Stimulated activated effector memory CD8-positive, alpha-beta T cell treated with anti-CD3 and anti-CD28 coated beads, Interleukin-12 subunit alpha, Interleukin-12 subunit beta, amount 100 ng/mL, for 72 hours (primary cell): ENCODE results near the gene CRACDL.
"Not testable (repeated sequence)": the region's sequence is repeated elsewhere in the genome, so short reads cannot be mapped to it uniquely, and the experiment has no call there.

Experiments used
- ATAC-seq: fragments of 150-1000 bp; cut with Tn5 transposase; 2 replicates; pipeline ENCODE4 v1.10.0; 2021
- DNase-seq, 2 donors: peaks; one replicate each; pipeline ENCODE4 v3.0.0; 2021 to 2022; ENCODE audit warnings: low spot score in 2 of 2
- H3K27ac Mint-ChIP-seq: one replicate; pipeline ENCODE4 v1.8.0; 2022; ENCODE audit warnings: mild to moderate bottlenecking, mixed read lengths
- H3K36me3 Mint-ChIP-seq: one replicate; pipeline ENCODE4 v1.8.0; 2022; ENCODE audit warnings: mild to moderate bottlenecking, mixed read lengths
- H3K4me1 Mint-ChIP-seq: one replicate; pipeline ENCODE4 v1.8.0; 2022; ENCODE audit warnings: mixed read lengths
- H3K4me3 Mint-ChIP-seq: one replicate; pipeline ENCODE4 v1.8.0; 2022; ENCODE audit warnings: mild to moderate bottlenecking, mixed read lengths
- H3K9me3 Mint-ChIP-seq: one replicate; pipeline ENCODE4 v1.8.0; 2022; ENCODE audit warnings: mixed read lengths

The CRACDL gene

DNA sequence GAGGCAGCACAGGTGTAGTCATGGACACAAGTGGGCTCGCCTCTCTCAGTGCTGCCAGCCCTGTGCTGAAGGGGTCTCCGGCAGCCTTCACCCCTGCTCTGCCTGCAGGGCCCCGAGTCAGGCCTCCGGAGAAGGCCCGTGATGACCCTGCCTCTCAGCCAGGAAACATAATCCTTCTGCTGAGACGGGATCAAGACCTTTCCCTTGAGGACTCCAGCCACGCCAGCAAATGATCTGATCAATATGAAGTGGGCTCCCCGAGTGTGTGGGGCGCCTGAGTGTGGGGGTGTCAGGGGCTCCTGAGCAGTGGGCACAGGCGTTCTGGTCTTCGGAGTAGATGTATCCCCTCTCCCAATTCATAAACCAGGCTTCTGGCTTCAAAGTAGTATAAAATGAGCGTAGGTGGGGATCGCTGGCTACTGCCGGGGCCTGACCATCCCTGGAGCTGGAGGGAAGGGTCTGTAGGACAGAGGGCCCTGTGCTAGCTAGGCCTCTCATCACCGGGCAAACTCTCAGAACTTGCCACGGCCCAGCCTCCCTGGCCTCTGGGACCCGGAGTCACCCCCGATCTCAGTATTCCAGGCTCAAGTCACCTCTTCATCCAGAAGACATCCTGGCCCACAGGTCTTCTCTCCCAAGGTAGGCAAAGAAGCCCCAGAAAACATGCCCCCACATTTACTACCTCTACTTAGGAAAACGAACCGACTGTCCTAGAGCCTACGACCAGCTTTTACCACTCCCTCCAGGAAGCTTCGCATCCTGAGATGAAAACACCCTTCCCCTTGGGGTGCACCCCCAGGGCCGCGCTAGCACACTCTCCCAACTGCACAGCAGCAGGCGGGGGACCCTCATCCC, 33.6 kb downstream of the CRACDL start:
- no peaks in the 10 kb centered on the region for H3K4me1 Mint-ChIP-seq
- DNase-seq (no peak), ATAC-seq (no peak)
- H3K4me3 Mint-ChIP-seq = no peak overlapping the region
- H3K27ac Mint-ChIP-seq = no peak overlapping the region
- no peaks in the 10 kb centered on the region for H3K9me3 Mint-ChIP-seq
- no peaks in the 10 kb centered on the region for H3K36me3 Mint-ChIP-seq

DNA sequence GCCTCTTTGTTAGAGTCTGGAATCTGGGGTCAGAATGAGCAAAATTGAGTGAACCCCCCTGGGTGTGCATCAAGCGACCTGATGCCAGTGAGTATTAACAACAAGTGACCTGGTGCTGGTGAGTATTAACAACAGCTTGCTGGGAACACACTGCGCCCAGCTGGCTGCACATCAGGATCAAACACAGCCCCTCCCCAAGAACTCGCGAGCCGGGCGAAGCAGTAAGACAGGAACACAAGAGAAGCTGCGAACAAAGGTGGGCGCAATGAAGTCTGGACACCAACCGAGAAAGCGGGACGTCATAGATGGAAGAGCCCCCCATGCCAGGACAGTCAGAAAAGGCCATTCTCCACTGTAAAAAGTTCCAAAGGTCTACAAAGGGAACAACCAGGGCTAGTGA, 34.3 kb downstream of the CRACDL start:
- Mint-ChIP-seq H3K27ac (no peak overlapping the region), H3K4me1 (no peaks in the 10 kb centered on the region), H3K4me3 (no peak overlapping the region), H3K36me3 (no peaks in the 10 kb centered on the region), H3K9me3 (no peaks in the 10 kb centered on the region)
- no peak for ATAC-seq
- DNase-seq = no peak

DNA sequence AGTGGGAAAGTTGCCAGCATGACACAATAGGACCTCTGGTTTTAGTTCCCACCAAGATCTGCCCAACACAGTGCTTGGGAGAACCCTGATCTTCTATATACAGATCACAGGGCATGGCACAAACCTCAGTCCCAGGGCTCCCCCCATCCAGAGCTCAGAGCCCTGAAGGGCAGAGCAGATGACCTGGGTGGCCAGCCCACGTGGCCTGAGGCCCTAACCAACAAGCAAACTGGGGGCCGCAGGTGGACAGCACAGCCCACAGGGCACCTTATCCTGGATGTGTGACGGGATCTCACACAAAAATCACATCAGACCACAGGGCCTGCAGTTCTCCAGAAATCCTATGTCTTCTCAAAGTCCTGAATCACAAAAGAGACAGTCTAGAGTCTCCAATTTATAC, 34.7 kb downstream of the CRACDL start:
- ATAC-seq = no peak
- Mint-ChIP-seq H3K4me3 (no peak overlapping the region), H3K36me3 (no peaks in the 10 kb centered on the region), H3K27ac (no peak overlapping the region), H3K4me1 (no peaks in the 10 kb centered on the region), H3K9me3 (no peaks in the 10 kb centered on the region)
- no peak for DNase-seq

DNA sequence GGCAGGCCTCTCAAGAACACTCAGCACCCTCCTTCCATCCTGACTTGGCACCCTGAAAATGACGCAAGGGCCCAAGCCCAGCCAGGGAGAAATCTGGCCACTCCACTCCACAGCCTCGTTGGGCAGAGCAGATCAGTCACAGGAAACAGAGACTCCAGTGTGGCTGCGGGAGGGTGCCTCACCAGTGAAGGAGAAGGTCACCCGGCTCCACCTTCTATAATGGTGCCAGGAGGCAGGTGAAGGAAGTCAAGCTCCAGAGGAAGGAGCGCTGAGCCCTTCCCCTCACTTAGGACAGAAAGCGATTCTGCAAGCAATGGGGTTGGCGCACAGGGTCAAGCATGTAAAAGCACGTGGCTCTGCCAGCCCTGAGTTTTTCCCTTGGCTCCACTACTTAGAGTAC, 35.3 kb downstream of the CRACDL start:
- Mint-ChIP-seq H3K36me3 (no peaks in the 10 kb centered on the region), H3K9me3 (no peaks in the 10 kb centered on the region)
- no peak for ATAC-seq

DNA sequence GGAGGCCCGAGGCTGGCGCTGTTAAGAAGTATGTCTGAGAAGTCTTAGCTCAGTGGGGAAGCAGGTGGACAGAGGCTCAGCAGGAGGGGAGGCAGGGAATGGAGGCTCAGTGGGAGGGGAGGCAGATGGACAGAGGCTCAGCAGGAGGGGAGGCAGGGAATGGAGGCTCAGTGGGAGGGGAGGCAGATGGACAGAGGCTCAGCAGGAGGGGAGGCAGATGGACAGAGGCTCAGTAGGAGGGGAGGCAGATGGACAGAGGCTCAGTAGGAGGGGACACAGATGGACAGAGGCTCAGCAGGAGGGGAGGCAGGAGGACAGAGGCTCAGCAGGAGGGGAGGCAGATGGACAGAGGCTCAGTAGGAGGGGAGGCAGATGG, 36.3 kb downstream of the CRACDL start:
- ATAC-seq, H3K9me3 Mint-ChIP-seq, H3K4me3 Mint-ChIP-seq, DNase-seq, H3K27ac Mint-ChIP-seq, H3K36me3 Mint-ChIP-seq, H3K4me1 Mint-ChIP-seq: not testable (repeated sequence)

More for the DNA sequence above, 35.3 kb downstream of the CRACDL start:
- Mint-ChIP-seq H3K4me1 (peaks cover 4% of the 10 kb centered on the region), H3K27ac (no peak overlapping the region), H3K4me3 (no peak overlapping the region)
- no peak for DNase-seq

DNA sequence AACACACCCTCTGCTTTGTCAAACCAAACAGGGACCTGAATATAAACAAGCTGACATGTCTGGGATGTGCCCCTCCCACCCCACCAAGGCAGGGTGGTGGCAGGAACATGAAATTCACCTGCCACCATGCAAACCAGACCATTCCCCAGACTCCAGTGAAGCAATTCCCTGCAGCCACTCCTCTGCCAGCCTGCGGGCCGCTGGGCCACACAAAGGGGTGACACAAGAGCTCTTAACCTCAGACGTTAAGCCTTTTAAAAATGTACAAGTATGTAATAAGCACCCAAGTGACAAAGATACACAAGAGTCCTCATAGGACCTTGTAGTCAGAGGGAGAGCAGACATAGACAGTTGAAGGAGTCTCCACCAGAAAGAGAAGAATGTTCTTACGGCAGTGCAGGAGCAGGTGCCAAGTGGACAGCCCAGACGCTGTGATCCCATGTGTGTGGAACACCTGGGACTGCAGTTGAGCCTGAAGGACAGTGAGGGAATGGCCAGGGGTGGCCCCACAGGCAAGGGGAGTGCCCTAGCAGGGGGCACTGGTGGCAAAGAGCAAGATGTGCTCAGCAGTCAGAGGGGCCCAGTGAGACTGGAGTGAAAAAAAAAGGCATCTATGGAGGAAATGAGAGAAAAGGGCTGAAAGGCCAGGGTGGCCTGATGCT, 36.9 kb downstream of the CRACDL start:
- Mint-ChIP-seq H3K27ac (no peak overlapping the region), H3K36me3 (peaks cover 1% of the 10 kb centered on the region), H3K9me3 (no peaks in the 10 kb centered on the region), H3K4me1 (peaks cover 6% of the 10 kb centered on the region), H3K4me3 (no peak overlapping the region)
- DNase-seq (peak in 1 of 2 donors; percentile 29), ATAC-seq (no peak)

DNA sequence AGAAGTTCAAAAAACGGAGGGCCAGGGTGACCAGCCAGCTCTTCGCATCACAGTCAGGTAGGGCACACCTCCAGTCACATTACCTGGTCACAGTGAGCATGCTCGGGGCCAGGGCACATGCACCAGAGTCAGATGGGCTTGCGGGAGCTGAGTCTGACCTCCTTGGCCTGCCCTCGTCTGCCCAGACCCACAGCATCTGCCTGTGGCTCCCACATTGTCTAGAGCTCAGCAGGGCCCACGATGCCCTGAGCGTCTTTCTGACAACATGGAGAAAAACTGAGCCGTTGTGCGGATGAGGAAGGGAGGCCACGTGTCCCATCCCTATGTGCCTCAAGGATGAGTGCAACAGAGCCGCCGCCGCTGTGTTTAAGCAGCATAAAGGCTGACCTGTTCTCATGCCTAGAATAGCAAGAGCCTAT, 37.6 kb downstream of the CRACDL start:
- peak overlapping the region; percentile 48 for H3K27ac Mint-ChIP-seq
- H3K4me1 Mint-ChIP-seq = peaks cover 12% of the 10 kb centered on the region
- peaks cover 5% of the 10 kb centered on the region for H3K36me3 Mint-ChIP-seq
- ATAC-seq = no peak
- no peaks in the 10 kb centered on the region for H3K9me3 Mint-ChIP-seq
- no peak for DNase-seq
- no peak overlapping the region for H3K4me3 Mint-ChIP-seq

DNA sequence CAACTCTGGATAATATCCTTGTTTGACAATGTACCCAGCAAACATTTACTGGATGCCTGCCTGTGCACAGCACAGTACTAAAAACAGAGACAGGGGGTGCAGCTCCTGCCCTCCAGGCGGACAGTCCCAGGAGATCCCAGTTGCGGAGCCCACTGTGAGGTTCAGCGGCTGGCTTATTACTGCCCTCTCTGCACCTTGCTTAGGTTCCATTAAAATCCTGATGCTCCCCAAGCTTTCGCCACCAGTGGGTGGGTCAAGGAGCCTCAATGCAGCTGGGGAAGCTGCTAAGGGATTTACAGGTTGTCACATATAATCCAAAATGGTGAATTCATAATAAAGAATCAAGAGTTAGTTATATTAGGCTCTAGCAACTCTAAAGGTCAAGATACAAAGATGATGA, 38.3 kb downstream of the CRACDL start:
- Mint-ChIP-seq H3K4me3 (no peak overlapping the region), H3K9me3 (no peaks in the 10 kb centered on the region), H3K4me1 (peaks cover 12% of the 10 kb centered on the region), H3K36me3 (peaks cover 5% of the 10 kb centered on the region), H3K27ac (peak overlapping the region; percentile 48)
- DNase-seq (no peak), ATAC-seq (no peak)

DNA sequence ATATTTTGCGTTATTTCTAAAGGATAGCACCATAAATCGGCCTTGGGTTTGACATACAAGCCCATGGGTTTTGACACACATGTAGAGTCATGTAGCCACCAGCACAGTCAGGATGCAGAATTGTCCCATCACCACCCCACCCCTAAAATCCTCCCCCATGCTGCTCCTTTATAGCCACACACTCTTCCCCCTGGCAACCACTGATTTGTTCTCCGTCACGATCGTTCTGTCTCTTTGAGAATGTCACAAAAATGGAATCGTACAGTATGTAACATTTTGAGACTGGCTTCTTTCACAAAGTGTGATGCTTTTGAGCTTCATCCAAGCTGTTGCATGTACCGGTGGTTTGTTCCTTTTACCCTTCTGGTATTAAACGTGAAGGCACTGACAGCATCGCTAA, 39.1 kb downstream of the CRACDL start:
- Mint-ChIP-seq H3K36me3 (peaks cover 5% of the 10 kb centered on the region), H3K27ac (no peak overlapping the region), H3K4me3 (no peak overlapping the region), H3K9me3 (no peaks in the 10 kb centered on the region), H3K4me1 (peaks cover 12% of the 10 kb centered on the region)
- DNase-seq (no peak), ATAC-seq (no peak)

DNA sequence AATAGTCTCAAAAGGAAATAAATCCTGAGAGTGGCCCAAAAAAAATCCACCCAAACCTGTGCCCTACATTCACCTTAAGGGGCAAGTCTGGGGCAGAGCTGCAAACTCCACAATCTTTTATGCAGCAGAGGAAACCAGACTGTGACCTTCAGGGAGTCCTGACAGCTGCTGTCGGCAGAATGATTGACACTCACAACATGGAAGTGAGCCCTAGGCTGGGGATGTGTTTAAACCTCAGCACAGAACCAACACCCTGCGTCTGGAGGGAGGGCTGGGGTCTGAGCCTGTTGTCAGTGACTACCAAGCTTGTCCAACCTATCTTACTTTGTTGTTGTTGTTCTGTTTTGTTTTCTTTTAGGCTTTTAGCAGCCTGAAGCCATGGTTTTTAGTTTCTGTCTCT, 39.6 kb downstream of the CRACDL start:
- no peak overlapping the region for H3K27ac Mint-ChIP-seq
- no peak for DNase-seq
- H3K36me3 Mint-ChIP-seq = peaks cover 5% of the 10 kb centered on the region
- H3K4me3 Mint-ChIP-seq = no peak overlapping the region
- no peaks in the 10 kb centered on the region for H3K9me3 Mint-ChIP-seq
- peaks cover 12% of the 10 kb centered on the region for H3K4me1 Mint-ChIP-seq
- no peak for ATAC-seq

DNA sequence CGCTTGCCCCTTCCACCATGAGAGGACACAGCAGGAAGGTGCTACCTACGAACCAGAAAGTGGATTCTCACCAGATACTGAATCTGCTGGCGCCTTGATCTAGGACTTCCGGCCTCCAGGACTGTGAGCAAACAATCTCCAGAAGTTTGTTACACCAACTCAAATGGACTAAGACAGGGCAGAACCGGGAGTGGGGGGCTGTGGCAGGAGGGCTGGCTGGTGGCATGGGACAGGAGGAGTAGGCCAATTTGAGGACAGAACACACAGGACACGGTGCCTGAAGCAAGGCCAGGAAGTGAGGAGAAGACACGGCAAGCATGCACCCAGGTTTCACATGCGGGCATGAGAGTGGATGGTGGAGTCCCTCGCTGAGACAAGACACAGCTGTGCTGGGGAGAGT, 40.1 kb downstream of the CRACDL start:
- Mint-ChIP-seq H3K27ac (peak overlapping the region; percentile 35), H3K9me3 (no peaks in the 10 kb centered on the region), H3K4me1 (peaks cover 12% of the 10 kb centered on the region), H3K36me3 (peaks cover 5% of the 10 kb centered on the region), H3K4me3 (no peak overlapping the region)
- DNase-seq (no peak), ATAC-seq (no peak)

DNA sequence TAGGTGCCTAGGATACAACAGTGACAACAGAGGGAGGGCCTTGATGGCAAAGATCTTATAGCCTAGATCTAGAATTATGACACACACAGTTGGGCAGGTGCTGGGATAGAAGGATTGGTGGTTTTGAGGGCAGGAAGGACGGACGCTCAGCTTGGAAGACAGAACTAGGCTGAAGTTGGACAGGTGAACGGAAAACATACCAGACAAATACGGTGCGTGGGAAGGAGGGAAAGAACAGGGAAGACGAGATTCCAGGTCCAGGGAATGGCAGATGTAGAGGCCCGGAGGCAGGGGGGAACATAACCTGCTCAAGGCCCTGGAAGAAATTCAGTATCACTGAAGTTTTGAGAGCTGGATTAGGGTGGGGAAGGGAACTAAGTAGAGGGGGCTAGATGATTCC, 40.8 kb downstream of the CRACDL start:
- no peak overlapping the region for H3K27ac Mint-ChIP-seq
- H3K4me1 Mint-ChIP-seq = peaks cover 12% of the 10 kb centered on the region
- ATAC-seq (no peak), DNase-seq (no peak)
- H3K9me3 Mint-ChIP-seq = no peaks in the 10 kb centered on the region
- H3K4me3 Mint-ChIP-seq = no peak overlapping the region
- peaks cover 5% of the 10 kb centered on the region for H3K36me3 Mint-ChIP-seq

DNA sequence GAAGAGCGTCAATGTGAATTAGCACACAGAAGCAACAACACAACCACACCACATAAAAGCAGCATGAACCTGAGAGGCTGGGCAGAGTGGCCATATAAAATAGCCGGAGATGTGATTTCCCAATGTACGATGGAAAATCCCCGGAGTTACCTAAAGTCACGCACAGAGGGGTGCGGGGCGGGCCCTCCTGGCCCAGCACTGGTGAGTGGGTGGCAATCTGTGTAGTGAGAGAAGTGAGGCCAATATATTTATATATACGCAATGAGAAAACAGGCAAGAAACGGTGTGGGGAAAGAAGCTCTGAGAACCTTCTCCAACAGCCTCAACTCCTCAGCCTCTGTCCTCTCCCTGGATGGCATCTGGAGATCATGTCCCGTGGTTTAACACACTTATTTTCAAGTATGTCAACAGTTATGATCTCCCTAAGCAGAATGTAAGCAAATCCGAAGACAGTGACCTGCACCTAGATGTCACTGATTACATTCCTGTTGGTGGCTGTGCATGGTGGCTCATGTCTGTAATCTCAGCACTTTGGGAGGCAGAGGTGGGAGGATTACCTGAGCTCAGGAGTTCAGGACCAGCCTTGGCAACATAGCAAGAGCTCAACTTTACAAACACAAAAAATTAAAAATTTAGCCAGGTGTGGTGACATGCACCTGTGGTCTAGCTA, 41.6 kb downstream of the CRACDL start:
- DNase-seq (no peak), ATAC-seq (no peak)
- peaks cover 5% of the 10 kb centered on the region for H3K36me3 Mint-ChIP-seq
- H3K4me1 Mint-ChIP-seq = peaks cover 12% of the 10 kb centered on the region
- H3K9me3 Mint-ChIP-seq = no peaks in the 10 kb centered on the region
- H3K27ac Mint-ChIP-seq = no peak overlapping the region
- no peak overlapping the region for H3K4me3 Mint-ChIP-seq

DNA sequence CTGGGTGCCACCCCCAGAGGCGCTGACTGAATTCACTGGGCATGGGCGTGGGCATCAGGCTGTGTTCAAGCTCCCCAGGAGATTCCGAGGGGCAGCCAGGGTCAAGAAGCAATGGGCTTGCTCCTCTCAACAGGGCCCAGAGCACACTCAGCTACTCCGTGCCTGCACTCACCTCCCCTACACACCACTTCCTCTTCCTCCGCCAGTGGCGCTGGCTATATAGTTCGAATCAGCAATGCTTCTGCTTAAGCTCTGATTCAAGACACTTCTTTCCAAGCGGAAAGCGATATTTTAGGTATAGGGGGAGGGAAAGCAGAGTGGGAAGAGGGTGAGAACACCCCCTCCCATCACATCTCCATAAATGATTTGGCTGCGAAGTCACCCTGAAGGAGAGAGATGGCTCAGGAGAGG, 42.1 kb downstream of the CRACDL start:
- Mint-ChIP-seq H3K4me3 (no peak overlapping the region), H3K27ac (no peak overlapping the region), H3K9me3 (no peaks in the 10 kb centered on the region), H3K4me1 (peaks cover 12% of the 10 kb centered on the region), H3K36me3 (peaks cover 5% of the 10 kb centered on the region)
- no peak for ATAC-seq
- DNase-seq = no peak

DNA sequence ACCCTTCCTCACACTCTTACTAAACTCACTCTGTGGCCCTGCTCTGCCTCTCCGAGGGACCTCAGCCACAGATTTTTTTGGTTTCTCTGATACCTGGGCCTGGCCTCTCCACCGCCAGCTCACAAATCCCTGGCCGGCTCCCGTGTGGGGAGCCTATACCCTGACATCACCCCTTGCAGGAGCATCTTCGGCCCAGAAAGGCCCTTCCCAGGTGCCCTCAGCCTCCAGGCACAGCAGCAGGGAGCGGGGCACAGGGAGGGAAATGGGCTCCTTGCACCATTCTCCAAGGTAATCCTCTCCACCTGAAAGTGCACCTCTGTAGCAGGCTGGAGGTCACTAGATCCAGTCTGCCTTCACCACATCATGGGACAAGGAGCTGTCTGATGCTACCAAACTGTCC, 43.2 kb downstream of the CRACDL start:
- H3K9me3 Mint-ChIP-seq = peaks cover 3% of the 10 kb centered on the region
- peaks cover 5% of the 10 kb centered on the region for H3K36me3 Mint-ChIP-seq
- ATAC-seq (no peak), DNase-seq (no peak)
- no peak overlapping the region for H3K27ac Mint-ChIP-seq
- H3K4me3 Mint-ChIP-seq = no peak overlapping the region
- peaks cover 12% of the 10 kb centered on the region for H3K4me1 Mint-ChIP-seq

DNA sequence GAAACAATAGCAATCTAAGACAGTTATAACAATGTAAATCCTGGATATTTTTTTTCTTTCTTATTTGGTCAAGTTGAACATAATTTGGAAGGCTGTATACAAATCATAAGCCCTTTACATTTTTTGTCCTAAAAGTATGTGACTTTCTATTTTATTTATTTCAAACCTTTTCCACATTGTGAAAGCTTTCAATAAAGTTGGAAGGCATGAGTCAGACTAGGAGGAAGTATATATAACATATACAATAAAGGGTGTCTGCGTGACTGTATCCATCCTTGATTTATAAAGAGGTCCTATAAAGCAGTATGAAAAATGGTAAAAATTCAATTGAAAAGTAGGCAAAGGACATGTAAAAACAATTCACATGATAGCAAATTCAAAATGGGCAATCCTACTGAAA, 44.4 kb downstream of the CRACDL start:
- Mint-ChIP-seq H3K4me3 (no peak overlapping the region), H3K36me3 (peaks cover 5% of the 10 kb centered on the region), H3K27ac (no peak overlapping the region), H3K9me3 (peaks cover 12% of the 10 kb centered on the region), H3K4me1 (peaks cover 12% of the 10 kb centered on the region)
- no peak for DNase-seq
- no peak for ATAC-seq
